GM21367 (cell line): ENCODE data around the gene OTUD5.

Source experiments
- ATAC-seq: cut with Tn5 transposase; IDR thresholded peaks from one replicate; pipeline ENCODE4 v1.9.1; 2021; ENCODE audit not compliant: unreplicated experiment

OTUD5 gene

DNA sequence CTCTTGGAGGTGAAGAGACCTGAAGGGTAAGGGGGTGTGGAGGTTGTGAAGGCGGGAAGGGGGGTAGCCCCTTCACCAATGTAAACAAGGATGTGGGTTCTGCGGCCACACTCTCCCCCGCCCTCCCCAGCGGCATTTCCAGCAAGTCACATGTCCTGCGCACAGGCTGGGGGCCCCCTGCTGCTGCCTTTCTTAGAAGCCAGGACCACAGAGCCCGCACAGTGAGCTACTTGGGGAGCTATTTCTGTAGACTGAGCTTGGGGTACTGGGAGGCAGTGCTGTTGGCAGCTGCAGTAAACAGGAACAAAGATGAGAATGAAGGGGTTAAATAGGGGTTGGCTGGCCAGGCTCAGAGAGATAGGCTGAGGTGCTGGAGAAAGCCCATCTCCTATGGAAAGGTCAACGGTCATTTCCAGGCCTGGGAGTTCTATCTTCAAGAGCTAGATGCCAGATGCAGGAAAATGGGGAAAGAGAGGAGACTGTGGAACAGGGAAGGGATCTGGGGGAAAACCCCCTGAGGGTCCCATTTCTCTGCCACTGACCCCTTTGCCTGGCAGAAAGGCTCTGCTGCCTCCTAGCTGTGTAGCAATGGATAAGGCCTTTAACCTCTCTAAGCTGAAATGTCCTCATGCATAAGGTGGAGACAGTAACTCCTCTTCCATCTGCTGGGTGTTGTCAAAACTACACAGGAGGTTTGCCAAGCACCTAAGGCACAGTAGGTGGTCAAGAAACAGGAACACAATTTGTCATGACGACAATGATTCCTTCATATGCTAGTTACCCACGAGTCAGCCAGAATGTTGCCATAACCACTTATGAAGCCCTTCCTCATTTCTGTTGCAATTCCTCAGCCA, 20.1 kb downstream of the OTUD5 start:
- ATAC-seq, result peak; percentile 51

DNA sequence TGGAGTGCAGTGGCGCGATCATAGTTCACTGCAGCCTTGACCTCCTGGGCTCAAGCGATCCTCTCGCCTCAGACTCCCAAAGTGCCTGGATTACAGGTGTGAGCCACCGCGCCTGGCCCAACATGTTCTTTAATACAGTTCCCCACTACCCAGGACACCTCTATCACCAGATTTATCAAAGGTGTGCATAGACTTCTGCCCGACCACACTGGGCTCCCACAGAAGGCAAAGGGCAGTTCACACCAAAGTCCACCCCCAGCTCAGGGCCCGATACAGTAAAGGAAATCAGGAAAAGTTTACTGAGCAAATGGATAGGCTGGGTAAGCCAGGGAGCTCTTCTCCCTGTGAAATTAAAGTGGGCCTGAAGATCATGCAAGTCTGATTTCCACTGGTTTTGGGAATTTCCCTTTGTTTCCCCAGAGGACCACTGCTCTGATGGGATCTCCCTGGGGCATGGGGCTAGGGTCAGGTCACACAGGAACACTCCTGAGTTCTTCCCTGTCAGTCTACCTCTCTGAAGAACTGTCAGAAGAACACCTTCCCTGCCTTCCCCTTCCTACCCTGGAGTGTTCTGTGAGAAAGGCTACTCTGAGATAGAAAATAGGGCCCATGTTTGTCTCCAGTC, 20.9 kb downstream of the OTUD5 start:
- ATAC-seq, result peak; percentile 2

DNA sequence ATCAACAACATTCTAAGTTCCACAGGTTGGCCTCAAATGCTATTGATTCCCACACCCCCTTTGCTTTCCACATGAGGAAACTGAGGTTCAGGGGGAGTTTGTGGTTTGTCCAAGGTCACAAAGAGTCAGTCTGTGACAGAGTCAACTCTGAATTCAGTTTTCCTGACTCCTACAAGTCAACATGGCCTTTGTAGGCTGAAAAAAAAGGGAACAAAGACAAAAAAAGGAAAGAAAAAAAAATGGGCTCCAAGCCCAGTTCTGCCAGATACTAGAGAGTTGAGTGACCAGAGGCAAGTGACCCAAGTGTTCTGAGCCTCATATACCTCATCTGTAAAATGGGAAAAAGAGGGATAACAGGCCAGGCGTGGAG, 22.1 kb downstream of the OTUD5 start:
- ATAC-seq, result no peak

DNA sequence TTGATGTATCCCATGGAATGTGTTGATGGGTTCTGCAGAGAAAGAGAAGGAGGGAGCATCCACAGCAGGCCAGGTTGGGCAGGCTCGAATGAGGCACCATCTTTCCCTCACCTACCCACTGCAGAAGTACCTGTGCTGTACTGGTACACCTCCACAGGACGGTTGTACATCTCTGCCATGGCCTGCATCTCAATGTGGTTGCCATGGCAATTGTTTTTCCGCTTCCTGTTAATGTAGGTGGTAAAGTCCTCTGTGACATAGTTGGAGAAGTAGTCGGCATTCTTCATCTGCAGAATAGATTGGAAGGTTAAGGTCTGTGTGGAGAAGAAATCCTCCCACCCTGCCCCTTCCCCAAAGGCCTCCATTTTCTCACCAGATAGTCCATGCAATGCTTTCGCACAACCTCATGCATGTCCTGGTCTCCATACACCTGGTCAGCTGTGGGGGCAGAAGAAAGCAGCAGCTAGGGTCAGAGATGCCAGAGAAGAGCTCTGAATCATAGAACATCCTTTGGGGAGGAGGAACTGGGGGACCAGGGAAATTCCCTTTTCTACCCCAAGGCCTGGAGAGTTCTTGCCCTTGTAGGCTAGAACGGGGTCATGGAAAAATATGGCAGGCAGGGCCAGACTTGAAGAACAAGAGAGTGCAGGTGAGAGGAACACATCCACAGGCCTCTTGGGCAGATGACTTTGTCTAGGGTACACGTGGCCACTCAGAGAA, 22.7 kb downstream of the OTUD5 start:
- ATAC-seq, result no peak

DNA sequence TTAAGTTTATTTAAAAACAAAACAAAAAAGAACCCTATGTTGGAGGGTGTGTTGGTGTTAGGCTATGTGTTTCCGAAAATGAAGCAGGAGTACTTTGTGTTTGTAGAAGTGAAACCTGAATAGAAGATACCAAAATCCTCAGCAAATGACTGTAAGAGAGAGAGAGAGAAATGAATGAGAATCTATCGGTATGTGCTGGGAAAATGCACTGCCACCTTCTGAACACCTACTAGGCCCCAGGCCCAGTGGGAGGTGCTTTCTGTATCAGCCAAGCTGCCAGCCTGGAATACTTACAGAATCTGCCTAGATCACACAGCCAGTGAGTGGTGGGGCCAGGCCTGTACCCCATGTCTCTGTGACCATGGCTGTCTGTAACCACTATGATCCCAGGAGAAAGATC, 23.6 kb downstream of the OTUD5 start:
- no peak for ATAC-seq

DNA sequence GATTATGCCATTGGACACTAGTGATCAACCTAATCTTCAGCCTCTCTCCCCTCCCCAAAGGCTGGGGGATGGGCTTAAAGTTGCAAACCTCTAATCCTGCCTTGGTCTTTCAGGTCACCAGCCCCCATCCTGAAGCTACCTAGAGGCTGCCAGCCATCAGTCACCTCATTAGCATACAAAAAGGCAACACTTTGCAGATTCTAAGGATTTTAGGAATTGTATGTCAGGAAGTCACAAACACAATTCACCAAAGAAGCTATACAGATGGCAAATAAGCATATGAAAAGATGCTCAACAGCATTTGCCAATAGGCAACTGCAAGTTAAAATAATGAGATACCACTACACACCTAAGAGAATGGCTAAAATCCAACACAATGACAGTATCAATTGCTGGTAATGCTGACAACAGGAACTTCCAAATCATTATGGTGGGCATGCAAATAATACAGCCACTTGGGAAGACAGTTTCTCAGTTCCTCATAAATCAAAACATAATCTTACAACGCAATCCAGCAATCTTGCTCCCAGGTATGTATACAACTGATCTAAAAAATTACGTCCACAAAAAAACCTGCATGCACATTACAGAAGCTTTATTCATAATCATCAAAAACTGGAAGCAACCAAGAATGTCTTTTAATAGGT, 29.5 kb downstream of the OTUD5 start:
- no peak for ATAC-seq

DNA sequence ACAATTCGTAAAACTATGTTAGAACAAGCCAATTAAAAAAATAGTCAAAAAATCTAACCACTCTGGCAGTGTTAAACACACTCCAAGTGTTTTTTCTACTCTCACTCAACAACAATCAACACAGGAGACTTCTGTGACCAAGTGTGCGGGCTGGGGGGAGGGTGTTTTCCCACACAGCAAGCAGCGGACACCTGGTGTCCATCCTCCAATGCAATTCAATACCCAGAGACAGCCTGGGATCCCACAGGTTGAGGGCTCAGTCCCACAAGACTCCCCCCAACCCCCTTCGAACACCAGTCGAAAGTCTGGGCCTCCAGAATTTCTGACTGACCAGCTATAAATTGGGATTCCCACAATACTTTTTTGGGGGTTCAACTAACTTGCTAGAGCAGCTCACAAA, 30.3 kb downstream of the OTUD5 start:
- no peak for ATAC-seq

DNA sequence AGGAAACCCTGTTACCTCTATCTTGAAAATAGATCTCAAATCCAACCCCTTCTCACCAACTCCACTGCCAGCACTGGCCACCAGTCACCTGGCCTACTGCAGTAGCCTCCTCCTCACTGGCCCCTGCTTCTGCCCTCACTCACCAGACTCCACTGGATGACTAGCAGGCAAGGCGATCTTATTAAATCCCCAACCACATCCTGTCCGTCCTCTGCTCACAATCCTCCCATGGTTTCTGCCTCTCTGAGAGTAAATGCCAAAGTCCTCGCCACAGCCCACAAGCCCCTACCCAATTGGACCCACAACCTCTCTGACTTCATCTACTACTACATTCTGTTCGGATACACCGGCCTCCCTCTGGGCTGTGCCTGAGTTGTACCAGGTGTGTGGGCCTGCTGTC, 33.1 kb downstream of the OTUD5 start:
- no peak for ATAC-seq

DNA sequence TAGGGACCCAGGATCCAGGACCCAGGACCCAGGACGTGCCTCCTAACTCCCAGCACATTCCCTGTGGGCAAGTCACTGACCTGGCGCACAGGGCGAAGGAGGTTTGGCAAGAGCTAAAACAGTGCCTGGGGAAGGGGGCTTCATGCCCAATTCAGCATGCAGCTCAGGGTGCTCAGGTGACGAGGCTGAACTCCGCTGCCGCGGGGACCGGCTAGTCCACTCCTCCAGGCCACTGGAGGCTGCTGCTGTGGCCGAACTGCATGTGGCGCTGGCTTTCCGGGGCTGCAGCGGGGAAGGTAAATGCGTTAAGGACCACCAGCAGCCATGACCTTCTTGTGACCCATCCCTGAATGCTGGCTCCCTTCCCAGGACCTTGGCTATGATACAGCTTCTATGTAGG, 33.6 kb downstream of the OTUD5 start:
- no peak for ATAC-seq

DNA sequence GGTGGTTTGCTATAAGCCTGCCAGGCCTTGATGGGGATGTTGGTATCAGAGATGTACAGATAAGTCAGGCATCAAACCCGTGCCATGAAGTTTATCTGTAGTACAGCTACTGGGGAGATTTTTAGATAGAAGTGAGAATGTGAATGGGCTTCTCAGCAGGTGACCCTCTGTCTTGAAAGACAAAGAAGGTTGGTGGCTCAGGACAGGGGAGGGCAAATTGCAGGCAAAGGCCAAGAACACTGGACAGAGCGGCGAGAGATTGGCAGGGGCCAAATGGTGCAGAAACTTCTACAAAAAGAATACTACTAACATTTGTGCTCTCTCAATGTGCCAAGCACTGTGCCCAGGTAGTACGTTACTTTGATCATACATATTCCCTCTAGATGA, 36.7 kb downstream of the OTUD5 start:
- no peak for ATAC-seq

DNA sequence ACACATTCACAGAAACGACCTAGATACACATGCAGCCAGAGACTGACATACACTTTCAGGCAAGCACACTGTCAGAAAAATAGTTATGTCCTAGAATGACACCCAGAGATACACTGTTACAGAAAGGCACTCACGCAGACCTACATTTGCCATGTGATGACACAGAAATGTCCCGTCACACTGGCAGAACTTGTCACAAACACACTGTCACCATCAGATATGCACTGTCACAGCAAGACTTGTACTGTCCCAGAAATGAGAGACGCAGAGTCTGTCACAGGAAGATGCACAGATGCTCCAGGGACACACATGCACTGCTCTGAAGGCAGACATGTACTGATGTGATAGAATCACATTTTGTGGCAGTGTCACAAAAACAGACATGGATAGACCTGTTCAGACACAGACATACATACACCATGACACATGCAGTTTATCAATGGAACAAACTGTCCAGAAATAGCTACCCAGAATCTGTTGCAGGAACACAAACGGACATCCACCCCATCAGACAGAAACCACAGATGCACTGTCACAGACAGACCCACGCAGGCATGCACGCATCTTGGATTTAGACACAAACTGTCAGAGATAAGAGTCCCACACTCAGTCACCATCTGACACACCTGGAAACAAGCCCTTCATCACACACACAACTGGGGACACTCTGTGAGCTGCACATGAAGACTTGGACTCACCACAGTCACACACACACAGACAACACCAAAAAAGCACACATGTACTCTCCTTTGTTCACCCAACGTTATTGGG, 37.3 kb downstream of the OTUD5 start:
- ATAC-seq, result no peak

DNA sequence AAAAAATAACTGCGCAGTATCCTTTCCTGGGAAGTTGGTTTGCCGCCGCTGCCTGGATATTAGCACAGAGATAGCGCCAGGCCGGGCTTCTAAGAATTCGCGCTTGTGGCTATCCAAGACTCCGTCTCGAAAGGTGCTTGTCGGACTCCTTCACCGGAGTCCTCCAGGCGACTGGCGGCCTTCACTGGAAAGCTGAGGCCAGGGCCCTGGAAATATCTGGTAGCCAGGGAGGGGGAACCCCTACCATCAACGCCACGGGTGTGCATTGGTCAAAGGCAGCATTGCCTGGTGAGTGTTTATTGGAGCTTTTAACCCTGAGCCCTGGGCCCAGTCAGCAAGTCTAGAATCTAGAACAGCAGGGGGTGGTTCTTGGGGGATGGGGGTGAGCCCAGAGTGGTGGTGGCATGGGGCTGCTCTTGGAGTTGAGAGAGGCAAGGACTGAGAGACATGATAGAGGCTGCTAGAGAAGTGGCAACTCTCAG, 38.0 kb downstream of the OTUD5 start:
- no peak for ATAC-seq

DNA sequence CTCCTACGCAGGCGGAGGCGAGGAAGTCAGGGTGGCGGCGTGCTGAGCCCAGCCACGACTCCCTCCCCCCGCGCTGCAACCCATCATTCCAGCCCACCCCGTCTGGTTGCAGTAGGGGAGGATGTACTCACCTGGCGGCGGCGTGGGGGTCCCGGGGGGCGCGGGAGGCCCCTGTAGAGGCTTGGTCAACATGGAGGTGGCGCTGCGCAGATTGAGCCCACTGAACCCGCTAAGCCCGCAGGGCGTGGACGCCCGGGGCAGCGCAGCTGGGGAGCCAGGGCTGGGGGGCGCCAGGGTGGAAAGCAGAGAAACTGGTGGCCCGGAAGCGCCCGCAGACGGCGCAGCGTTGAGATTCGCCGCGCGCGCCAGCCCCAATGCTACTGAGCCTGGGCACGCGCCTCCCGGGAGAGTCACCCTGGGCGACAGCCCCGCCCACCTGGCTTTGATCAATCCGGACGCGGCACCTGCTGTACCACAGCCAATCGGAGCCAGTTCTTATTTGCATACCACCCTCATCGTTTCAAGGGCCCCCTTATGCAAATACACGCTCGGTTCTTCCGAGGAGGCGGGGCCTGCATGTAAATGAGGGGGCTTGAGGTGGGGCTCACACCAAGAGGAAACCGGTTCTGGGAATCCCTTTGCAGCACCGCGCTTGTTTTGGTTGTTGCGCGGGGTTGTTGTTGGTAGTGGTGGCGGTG, 38.6 kb downstream of the OTUD5 start, which contains the start of gene PIM2:
Gene PIM2 (minus strand): TSS at position 382 of the 698 bp plus-strand sequence. CDS start 190 bp downstream, at position 192.
- peak; percentile 65 for ATAC-seq

DNA sequence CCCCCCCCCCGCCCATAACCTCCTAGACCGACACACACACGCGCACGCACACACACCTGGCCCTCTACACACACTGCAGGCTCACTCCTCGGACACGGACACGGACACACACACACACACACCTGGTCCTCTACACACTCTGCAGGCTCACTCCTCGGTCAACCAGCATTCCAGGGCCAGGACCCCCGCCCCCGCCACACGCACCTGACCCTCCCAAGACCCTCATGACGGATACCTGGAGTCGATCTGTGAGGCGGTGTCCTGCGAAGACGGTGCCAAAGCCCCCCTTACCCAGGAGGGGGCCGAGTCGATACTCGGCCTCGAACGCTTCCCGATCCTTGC, 39.1 kb downstream of the OTUD5 start:
- ATAC-seq, result no peak

DNA sequence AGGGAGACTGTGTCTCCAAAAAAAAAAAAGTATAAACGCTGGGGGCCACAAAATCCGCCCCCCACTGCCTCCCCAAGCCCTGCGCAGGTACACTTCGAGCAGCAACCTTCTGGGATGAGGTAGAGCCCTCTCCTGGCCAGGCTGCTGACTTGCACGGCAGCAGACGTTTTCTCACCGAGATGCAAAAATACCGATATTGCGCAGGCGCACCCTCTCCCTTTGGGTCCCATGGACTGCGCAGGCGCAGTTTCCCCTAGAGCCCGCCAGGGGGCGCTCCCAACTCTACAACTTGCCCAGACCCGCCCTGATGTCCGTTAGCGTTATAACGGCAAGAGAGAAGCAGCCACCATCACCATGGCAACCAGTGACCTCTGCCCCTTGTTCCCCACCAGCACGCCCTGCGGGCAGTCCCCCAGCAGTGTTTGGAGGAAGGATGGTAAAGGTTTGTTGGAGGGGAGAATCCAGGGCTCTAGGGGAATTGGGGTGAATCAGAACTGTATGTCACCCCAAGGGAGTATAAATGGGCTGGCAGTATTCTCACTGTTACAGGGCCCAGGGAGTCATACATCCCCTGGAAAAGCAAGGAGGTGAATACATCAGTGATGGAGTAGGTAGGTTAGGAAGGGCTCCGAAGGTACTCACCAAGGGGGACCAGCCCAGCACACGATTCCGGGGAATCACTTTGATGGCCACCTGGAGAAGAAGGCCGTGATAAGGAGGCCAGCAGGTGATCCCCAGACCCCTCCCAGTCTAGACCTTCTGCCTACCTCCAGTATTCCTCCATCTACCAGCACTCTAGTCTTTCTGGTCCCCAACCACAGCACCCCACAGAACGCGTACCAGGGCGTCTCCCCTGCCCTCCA, 40.0 kb downstream of the OTUD5 start:
- peak; percentile 36 for ATAC-seq

DNA sequence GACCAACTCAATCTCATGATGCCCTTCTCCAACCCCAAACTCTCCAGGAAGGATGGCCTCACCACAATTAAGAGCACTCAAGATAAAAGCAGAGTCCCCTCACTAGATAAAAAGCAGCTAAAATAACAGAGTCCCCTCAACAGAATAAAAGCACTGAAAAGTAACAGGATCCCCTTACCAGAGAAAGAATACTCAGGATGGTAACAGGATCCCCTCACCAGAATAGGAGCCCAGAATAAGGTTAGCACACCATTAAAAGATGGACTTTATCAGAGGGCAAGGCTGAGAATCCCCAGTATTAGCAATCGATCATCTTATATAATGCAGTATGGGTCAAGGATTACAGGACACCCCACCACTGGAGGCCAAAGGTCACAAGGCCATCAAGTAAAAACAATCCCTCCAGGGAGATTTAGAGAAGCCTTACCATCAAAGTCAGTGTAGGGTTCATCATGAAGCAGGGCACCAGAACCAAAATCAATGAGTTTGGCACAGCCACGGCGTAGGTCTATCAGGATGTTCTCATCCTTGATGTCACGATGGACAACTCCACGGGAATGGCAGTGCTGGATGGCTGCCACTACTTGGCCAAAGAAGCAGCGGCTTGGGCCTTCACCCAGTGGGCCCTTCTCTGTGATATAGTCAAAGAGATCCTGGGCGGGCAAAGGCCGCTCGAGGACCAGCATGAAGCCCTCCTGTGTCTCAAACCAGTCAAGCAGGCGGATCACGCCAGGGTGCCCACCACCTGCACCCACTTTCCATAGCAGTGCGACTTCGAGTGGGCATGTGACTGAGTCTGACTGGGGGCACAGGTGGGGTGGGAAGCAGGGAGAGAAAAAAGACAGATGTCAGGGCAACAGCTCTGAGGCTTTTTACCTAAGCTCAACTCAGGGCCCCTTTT, 42.6 kb downstream of the OTUD5 start:
- no peak for ATAC-seq

DNA sequence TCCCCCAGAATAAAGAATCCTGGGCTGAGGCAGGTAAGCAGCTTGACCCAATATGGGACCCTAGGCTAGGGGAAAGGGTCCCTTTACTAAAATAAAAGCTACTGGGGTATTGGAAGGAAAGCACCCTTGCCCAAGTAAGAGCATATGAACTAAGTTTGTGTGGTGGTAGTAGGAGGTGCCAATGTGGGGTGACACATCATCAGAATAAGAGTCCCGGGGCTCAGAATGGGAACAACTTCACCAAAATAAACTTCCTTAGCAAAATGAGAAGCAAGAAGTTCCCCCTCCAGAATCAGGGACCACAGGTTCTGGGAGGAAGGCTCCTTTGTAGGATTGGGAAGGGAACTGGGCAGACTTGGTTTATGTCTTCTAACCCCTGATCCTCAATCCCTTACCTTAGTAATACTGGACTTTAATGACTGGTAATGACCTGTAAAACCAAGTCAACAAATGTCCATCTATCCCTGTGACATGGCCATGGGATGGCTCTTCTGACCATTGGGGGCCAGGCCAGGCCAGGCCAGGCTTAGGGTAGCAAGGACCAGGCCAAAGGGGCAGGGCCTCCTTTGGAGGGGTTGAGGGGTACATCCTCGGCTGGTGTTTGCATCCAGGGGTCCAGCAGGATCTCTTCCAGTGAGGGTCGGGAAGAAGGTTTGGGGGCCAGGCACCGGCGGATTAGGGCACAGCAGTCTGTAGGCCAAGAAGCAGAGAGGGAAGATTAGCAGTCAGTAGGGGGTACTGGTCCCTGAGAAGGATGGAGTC, 43.6 kb downstream of the OTUD5 start:
- ATAC-seq, result no peak
